Measurements from ENCODE around the gene AGAP1. TPM values are rescaled to one million over a fixed set of nuclear protein-coding genes. Genes with fewer than 3 reads are reported as not detected.

Gene AGAP1
- total RNA-seq, 6 experiments from 2014 or later, result 14.1 to 16.0 (median 15.1) TPM

- Mint-ChIP-seq H3K4me3 (no peak overlapping the region), H3K27me3 (ENCODE audit: insufficient read depth) (no peaks in the 10 kb centered on the region; the same call in 1 of the 2 replicates), H3K9me3 (no peaks in the 10 kb centered on the region), H3K36me3 (ENCODE audit: low read depth) (no peaks in the 10 kb centered on the region; the same call in 1 of the 2 replicates), H3K4me1 (ENCODE audit: low read depth) (no peaks in the 10 kb centered on the region), H3K27ac (no peak overlapping the region)
- TF ChIP-seq CTCF (IDR thresholded peaks at IDR 0.05), result no peak
- no peak for DNase-seq
Measured at GRCh38 chr2:235689427-235689853, 195.6 kb downstream of the AGAP1 start.

GRCh38 chr2:235690082-235690808 is 196.4 kb downstream of the AGAP1 start:
- Mint-ChIP-seq H3K27me3 (ENCODE audit: insufficient read depth) (no peaks in the 10 kb centered on the region; the same call in 1 of the 2 replicates), H3K9me3 (no peaks in the 10 kb centered on the region), H3K27ac (no peak overlapping the region), H3K36me3 (ENCODE audit: low read depth) (no peaks in the 10 kb centered on the region; the same call in 1 of the 2 replicates), H3K4me1 (ENCODE audit: low read depth) (no peaks in the 10 kb centered on the region), H3K4me3 (no peak overlapping the region)
- DNase-seq, result no peak
- no peak for TF ChIP-seq CTCF (IDR thresholded peaks at IDR 0.05)

- H3K27ac Mint-ChIP-seq, result no peak overlapping the region
- H3K27me3 Mint-ChIP-seq (ENCODE audit: insufficient read depth), result no peaks in the 10 kb centered on the region; the same call in 1 of the 2 replicates
- H3K9me3 Mint-ChIP-seq, result no peaks in the 10 kb centered on the region
- H3K36me3 Mint-ChIP-seq (ENCODE audit: low read depth), result no peaks in the 10 kb centered on the region; the same call in 1 of the 2 replicates
- no peak for DNase-seq
- TF ChIP-seq CTCF (IDR thresholded peaks at IDR 0.05), result no peak
- H3K4me3 Mint-ChIP-seq, result no peak overlapping the region
- H3K4me1 Mint-ChIP-seq (ENCODE audit: low read depth), result no peaks in the 10 kb centered on the region
Measured at GRCh38 chr2:235690809-235691450, 197.1 kb downstream of the AGAP1 start.

- no peak overlapping the region for H3K4me3 Mint-ChIP-seq
- no peak for DNase-seq
- no peaks in the 10 kb centered on the region for H3K4me1 Mint-ChIP-seq (ENCODE audit: low read depth)
- H3K9me3 Mint-ChIP-seq, result no peaks in the 10 kb centered on the region
- H3K36me3 Mint-ChIP-seq (ENCODE audit: low read depth), result no peaks in the 10 kb centered on the region; the same call in 1 of the 2 replicates
- H3K27me3 Mint-ChIP-seq (ENCODE audit: insufficient read depth), result no peaks in the 10 kb centered on the region; the same call in 1 of the 2 replicates
- H3K27ac Mint-ChIP-seq, result no peak overlapping the region
- no peak for TF ChIP-seq CTCF (IDR thresholded peaks at IDR 0.05)
Measured at GRCh38 chr2:235692076-235692475, 198.2 kb downstream of the AGAP1 start.

- H3K27ac Mint-ChIP-seq, result no peak overlapping the region
- no peaks in the 10 kb centered on the region for H3K9me3 Mint-ChIP-seq
- no peaks in the 10 kb centered on the region for H3K4me1 Mint-ChIP-seq (ENCODE audit: low read depth)
- H3K27me3 Mint-ChIP-seq (ENCODE audit: insufficient read depth), result no peaks in the 10 kb centered on the region; the same call in 1 of the 2 replicates
- no peak for DNase-seq
- TF ChIP-seq CTCF (IDR thresholded peaks at IDR 0.05), result no peak
- H3K36me3 Mint-ChIP-seq (ENCODE audit: low read depth), result no peaks in the 10 kb centered on the region; the same call in 1 of the 2 replicates
- no peak overlapping the region for H3K4me3 Mint-ChIP-seq
Measured at GRCh38 chr2:235692671-235693171, 198.9 kb downstream of the AGAP1 start.

Data from HFFc6 (cell line).